Astrocyte (in vitro differentiated cells and primary cell): ENCODE data around the gene TFEC.

ENCODE experiments used
- EZH2 ChIP-seq: IDR thresholded peaks from 2 replicates; pipeline ENCODE4 v1.6.1; 2012; ENCODE audit warnings: mild to moderate bottlenecking, low read length, inconsistent platforms; ENCODE audit not compliant: insufficient read depth
- TF ChIP-seq, protein P1 (sequence below): IDR thresholded peaks from 2 replicates; pipeline ENCODE4 v1.5.1; 2011; ENCODE audit warnings: low read depth, mild to moderate bottlenecking, inconsistent platforms, low read length, moderate library complexity; ENCODE audit not compliant: insufficient read depth

- TF ChIP-seq, protein P1, sequence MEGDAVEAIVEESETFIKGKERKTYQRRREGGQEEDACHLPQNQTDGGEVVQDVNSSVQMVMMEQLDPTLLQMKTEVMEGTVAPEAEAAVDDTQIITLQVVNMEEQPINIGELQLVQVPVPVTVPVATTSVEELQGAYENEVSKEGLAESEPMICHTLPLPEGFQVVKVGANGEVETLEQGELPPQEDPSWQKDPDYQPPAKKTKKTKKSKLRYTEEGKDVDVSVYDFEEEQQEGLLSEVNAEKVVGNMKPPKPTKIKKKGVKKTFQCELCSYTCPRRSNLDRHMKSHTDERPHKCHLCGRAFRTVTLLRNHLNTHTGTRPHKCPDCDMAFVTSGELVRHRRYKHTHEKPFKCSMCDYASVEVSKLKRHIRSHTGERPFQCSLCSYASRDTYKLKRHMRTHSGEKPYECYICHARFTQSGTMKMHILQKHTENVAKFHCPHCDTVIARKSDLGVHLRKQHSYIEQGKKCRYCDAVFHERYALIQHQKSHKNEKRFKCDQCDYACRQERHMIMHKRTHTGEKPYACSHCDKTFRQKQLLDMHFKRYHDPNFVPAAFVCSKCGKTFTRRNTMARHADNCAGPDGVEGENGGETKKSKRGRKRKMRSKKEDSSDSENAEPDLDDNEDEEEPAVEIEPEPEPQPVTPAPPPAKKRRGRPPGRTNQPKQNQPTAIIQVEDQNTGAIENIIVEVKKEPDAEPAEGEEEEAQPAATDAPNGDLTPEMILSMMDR = no peak
- no peak for TF ChIP-seq EZH2
Observed at GRCh38 chr7:115971506-115971905, 59.1 kb downstream of the TFEC start.
